GM19455 (cell line): ENCODE measurements around the gene ACADVL.

Experiments used
- ATAC-seq: cut with Tn5 transposase; IDR thresholded peaks from one replicate; pipeline ENCODE4 v1.9.1; 2021; ENCODE audit not compliant: unreplicated experiment

The ACADVL gene

DNA sequence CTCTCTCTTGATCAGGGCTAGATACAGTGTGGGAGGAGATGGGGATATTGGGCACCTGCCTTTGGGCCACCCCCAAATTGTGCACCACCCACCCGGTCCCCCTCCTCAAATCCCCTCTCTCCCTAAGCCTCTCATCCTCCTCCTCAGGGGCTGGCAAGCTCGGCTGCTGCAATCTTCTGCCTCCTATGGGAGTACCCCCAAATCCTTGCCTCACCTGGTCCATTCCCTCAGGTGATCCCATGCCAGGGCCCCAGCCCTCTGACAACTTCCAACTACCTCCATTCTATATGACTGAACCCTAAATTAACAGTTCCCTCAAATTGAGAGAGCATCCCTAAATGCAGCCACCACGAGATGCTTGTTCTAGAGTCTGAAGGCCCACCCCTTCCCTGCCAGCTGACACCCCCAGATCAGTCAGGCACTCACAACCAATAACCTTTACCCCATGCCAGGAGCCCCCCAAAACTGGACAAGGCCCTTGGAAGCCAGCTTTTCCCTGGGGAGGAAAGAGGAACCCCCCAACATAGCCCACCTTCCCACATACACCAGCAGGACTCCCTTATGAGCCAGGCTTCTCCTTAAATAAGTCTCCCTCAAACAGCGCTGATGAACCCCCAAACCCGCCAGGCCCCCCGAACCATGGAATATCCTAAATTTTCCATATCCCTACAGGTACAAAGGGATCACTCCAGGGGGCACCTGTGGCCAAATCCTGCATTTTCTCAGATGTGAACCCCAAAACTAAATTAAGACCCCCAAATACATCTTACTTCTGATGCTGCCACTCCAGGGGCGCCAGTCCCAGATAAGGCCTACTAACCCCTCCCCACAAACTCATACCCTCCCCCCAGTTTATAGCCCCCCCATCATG is 3.3 kb upstream of the ACADVL start:
- no peak for ATAC-seq

DNA sequence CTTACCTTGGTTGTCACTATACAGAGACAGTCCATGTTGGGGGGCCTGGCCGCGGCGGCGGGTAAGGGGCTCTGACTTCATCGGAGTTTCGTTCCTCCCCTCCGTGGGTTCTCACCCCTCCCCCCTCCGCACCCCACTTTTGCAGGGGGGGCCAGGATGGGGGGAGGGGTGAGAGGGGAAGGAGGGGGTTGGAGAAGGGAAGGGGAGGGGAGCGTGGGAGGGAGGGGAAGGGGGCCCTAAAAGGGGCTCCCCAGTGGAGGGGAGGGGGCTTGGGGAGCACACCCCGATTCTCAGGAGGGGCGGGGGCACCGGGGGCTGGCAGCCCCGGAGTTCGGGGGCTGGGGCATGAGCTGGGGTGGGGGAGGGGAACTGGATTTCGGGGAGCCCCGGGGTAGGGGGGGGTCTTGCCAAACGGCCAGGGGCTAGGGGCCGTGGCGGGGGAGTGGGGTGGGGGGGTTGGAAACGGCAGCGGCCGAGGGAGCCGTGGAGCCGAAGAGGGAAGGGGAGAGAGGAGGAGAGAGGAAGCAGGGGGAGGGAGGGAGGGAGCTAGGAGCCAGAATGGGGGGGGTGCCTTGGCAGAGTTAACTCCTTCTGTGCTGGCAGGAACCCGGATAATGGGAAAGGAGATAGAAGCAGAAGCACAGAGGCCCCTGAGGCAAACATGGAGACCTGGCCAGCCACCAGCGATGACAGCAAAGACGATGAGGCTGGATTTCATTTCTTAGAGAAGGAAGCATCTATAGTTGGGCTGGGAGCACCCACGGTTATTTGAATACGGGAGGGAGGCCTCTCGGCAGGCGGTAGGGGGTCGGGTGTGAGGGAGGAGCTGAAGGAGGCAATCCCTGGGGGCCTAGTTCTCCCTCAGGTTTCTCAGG is 2.4 kb upstream of the ACADVL start:
- ATAC-seq, result no peak

DNA sequence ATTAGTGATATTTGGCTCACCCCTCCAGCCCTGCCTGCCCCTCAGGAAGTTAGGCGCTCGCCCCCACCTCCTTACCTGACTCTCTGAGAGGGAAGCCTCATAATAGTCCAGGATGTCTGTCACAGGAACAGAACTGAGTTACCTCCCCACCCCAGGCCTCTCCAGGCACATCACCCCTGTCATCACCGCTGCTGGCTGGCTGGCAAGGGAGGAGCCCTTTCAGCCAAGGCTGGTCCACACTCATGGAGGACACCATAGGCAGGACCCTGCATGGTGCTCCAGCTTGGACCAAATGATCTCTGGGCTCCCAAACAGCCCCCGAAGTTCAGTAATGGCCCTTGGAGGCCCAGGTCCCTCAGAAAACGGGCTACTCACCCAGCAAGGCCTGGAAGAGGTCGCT is 1.6 kb upstream of the ACADVL start:
- ATAC-seq, result no peak

DNA sequence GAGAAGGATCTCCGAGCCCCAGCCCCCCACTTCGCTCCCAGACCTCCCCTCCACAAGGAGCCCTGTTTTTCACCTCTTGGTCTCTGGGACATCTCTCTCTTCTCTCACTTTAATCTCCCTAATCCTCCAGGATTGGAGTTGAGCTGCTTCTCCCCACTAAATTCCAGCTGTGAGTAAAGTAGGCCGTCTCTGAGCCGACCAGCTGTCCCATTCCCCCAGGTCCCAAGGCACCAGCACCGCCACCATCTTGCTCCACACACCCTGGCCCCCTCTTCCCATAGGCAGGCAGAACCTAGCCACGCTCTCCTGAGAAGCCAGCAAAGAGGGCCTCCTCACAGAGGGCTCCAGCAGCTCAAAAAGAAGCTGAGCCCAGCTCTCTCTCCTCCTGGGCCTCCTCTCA is 980 bp upstream of the ACADVL start:
- no peak for ATAC-seq

DNA sequence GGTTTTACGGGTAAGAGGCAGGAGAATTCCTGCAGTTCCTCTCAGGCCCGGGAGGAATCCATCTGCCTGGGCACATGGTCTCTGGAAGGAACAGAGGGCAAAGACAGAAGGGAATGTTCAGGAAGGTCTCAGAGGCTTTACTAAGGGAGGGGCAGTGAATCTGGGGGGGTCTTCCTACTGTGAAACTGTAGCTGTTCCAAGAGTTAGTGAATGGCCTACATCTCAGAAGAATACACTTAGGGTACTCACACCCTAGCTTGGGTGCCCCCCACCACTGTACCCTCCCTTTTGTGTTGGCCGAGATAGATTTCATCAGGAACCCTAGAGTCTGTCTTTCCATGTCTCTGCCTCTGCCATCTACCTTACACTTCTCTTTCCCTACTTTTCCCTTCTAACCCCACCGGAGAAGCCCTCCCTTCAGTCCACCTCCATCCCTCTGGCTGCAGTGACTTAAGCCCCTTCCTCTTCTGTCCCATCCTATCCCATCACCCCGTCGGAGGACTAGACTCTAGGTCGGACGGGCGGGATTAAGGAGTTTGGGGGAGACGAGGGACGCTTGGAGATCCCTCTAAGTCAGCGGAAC is 418 bp upstream of the ACADVL start:
- no peak for ATAC-seq

DNA sequence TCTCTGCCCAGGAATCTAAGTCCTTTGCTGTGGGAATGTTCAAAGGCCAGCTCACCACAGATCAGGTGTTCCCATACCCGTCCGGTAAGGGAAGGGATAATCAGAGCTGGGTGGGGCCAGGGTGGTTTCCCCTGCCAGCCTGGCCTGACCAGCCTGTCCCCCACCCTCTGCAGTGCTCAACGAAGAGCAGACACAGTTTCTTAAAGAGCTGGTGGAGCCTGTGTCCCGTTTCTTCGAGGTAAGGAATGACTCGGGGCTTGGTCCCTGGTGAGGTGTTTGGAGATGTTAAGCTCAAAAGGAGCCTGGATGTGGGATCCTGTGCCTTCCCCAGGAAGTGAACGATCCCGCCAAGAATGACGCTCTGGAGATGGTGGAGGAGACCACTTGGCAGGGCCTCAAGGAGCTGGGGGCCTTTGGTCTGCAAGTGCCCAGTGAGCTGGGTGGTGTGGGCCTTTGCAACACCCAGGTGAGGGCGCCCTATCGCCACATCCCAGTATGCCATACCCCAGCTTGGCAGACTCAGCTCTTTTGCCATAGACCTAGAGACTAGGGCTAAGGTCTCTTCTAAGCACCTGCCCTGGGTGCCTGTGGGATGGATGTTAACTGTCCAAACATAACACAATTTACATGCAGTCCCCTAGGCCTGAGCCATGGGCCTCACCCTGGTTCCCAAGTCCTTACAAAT is 997 bp downstream of the ACADVL start:
- no peak for ATAC-seq

DNA sequence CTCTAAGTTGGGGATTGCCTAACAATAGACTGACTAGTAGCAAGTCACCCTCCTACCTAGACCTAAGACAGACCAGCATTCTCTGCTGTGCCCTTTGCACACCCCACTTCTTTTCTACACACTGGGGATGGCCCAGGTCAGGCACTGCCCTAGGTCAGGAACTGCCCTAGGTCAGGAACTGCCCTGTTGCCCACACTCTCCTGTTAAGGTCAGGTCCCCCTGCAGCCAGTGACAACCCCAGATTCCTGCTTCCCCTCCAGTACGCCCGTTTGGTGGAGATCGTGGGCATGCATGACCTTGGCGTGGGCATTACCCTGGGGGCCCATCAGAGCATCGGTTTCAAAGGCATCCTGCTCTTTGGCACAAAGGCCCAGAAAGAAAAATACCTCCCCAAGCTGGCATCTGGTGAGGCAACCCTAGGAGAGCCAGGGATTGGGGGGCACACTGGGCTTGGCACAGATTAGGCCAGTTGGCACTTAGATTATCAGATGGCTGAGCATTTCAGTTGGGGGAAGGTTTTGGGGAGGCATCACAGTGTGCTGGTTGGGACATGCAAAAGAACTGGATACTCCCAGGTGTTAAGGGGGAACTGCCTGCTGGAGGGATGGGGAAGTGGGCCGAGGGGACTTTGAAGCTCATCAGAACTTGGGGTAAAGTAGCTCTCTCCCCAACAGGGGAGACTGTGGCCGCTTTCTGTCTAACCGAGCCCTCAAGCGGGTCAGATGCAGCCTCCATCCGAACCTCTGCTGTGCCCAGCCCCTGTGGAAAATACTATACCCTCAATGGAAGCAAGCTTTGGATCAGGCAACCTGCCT is 1.7 kb downstream of the ACADVL start:
- ATAC-seq, result no peak

DNA sequence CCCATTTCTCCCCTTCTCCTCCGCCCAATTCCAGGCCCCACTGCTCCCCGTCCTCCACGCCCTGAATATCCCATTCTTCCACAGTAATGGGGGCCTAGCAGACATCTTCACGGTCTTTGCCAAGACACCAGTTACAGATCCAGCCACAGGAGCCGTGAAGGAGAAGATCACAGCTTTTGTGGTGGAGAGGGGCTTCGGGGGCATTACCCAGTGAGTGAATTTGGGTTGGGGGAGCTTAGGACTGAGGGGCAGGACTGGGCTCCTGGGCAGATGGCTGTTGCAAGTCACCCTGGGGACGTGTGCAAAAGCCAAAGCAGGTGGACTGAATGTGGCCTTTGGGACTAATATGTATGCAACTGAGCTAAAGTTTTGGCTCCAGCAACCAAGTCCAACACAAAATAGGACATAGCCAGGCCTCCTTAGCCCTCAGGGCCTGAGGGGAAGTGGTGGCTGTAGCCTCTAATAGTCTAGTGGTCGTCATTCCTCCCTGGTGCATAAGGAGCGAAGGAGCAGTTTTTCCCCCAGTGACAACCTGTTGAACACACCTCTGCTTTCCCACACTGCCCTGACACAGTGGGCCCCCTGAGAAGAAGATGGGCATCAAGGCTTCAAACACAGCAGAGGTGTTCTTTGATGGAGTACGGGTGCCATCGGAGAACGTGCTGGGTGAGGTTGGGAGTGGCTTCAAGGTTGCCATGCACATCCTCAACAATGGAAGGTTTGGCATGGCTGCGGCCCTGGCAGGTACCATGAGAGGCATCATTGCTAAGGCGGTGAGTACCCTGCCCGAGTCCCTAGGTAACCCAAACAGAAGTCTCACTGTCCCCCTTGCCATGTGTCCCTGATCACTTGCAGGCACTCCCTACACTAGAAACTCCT is 2.6 kb downstream of the ACADVL start:
- no peak for ATAC-seq

DNA sequence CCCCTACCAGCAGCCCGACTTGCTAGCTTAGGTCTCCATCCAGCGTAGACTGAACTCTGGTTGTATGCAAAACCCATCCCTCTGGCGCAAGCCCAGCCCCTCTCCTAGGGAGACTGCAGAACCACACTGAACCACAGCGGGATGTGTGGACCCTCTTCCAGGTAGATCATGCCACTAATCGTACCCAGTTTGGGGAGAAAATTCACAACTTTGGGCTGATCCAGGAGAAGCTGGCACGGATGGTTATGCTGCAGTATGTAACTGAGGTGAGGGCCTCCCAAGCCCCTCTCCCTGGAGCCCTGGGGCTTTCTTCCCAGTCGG is 3.2 kb downstream of the ACADVL start:
- no peak for ATAC-seq

DNA sequence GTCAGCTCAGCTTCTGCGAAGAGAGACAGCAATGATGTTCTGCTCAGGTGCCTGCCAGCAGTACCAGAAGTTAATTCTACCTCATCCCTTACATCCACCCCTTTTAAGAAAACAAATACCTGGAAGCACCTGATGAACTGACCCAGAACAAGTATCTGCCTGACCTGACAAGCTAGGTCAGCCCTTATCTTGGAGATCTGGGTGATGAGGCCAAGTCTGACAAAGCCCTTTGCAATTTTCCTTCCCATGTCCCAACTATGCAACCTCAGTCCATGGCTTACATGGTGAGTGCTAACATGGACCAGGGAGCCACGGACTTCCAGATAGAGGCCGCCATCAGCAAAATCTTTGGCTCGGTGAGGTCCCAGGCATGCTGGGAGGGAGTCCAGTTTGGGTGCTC is 3.6 kb downstream of the ACADVL start:
- ATAC-seq, result no peak

DNA sequence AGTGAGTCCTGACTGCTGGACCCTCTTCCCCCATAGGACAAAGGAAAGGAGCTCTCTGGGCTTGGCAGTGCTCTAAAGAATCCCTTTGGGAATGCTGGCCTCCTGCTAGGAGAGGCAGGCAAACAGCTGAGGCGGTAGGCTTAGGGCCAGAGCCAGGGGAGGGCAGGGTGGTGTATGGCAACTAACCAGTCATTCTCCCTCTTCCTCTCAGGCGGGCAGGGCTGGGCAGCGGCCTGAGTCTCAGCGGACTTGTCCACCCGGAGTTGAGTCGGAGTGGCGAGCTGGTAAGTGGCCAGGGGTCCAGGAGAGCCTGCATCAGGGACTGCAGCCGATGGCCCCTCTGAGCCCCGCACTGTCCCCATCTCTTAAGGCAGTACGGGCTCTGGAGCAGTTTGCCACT is 4.4 kb downstream of the ACADVL start:
- ATAC-seq, result no peak

DNA sequence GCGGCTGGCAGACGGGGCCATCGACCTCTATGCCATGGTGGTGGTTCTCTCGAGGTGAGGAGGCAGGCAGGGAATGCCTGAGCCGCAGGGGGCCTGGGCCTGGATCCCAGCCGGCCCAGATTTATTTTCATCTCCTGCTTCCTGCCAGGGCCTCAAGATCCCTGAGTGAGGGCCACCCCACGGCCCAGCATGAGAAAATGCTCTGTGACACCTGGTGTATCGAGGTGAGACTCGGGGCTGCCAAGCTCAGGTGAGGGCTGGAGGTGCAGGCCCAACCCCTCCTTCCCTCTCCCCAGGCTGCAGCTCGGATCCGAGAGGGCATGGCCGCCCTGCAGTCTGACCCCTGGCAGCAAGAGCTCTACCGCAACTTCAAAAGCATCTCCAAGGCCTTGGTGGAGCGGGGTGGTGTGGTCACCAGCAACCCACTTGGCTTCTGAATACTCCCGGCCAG is 4.9 kb downstream of the ACADVL start:
- no peak for ATAC-seq

DNA sequence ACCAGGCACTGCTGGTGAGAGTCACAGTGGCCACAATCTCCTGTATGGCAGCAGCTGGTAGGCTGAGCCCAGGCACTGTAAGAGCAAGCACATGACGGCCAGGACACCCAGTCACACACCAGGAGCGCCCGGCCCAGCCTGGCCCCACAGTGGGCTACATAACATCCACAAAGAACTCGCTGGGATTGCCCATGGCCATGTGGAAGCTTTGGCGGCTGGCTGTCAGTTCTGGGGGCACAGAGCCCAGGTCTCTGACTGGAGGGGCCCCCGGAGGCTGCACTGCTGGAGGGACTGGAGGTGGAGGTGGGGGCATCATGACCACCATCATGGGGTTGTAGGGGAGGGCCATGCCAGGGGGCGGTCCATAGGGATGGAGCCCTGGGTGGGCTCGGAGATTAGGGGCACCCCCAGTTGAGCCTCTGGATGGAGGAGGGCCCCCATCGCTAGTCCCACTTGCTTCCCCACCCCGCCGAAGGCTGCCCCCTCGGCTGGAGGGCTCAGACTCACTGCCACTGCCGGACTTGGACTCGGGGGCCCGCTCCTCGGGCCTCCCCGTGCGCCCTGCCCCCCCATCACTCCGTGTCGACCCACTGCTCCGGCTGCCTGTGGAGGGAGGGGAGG is 6.1 kb downstream of the ACADVL start:
- ATAC-seq, result no peak

DNA sequence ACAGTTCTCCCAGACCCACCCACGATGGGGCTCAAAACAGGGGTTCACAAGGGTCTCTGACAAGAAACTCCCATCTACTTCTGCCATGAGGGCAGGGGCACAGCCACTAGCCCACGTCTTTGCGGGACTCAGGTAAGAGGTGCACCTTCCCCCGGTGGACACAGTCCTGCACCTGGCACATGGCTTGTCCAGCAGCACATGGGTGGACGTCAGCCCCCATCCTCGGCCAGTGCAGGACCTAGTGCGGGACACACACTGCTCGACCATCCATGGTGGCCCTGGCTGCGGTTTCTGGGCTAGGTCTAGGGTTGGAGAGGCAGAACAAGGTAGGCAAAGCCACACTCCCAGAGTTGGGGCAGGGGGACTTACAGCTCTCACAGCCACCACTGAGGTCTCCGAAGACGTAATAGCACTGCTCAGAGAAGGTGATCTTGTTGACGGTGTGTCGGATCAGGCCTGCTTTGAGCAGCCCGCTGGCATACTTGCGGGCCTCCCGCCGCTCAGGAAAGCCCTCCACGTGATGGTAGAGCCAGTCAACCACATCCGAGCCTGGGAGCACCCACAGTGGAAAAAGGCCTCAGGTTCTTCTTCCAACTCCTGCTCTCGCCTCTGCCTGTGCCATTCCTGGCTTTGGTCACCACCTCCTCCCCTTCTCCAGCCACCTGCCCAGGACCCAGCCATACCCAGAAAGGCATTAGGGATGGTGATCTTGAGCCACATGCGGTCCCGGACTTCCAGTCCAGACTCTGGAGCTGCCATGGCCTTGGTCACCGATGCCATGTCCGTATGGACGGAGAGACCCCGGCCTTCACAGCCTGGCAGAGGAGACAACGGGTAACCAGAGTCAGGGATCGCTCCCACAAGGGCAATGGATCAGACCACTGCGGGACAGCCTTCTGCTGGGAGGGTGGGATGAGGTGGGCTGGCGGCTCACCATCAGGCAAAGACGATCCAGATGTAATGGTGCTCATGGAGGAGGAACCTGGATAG is 7.3 kb downstream of the ACADVL start:
- ATAC-seq, result no peak

DNA sequence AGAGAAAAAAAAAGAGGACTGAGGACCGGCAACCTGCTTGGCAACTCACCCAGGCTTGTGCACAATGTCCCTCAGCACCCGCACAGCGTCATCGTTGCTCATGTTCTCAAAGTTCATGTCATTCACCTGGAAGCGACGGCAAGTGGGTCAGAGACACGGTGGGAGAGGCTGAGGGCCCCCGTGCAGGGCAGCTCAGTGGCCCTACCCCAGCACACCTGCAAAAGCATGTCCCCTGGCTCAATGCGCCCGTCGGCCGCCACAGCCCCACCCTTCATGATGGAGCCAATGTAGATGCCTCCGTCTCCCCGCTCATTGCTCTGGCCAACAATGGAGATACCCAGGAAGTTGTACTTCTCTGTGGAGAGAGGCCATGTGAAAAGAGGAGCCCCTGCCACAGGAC is 9.2 kb downstream of the ACADVL start:
- no peak for ATAC-seq

DNA sequence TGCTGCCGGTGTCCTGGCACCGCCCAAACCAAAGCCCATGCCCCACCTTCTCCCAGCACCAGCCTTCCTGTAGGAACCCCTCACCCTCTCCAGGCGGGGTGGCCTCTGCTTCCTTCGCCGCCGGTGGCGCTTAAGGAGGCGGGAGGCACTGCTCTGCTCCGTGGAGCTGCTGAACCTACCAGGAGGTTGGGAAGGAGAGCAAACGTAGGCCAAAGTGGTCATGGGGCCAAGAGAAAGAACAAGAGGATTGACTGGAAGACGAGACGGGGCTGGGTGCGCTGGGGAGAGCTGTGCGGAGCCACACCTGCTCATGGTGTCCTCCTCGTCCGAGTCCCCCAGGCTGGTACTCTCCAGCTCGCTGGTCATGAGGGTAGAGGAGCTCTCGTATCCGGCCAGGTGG is 9.8 kb downstream of the ACADVL start:
- no peak for ATAC-seq

DNA sequence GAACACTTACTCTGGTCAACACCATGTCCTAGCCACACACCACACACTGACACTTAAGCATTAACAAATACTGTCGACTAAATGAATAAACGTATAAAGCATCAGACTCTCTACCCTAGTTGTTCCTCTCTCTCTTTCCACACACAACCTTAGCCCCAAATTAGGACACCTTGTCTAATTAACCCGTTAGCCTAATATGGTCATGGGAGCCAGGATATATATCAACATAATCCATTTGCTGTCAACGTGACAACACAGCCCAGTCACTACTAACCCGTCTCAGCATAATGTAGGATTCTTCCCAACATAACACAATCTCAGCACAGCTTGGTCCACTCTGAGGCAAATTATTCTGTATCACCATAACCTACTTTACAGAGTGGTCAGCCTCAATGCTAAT is 12.4 kb downstream of the ACADVL start:
- no peak for ATAC-seq

DNA sequence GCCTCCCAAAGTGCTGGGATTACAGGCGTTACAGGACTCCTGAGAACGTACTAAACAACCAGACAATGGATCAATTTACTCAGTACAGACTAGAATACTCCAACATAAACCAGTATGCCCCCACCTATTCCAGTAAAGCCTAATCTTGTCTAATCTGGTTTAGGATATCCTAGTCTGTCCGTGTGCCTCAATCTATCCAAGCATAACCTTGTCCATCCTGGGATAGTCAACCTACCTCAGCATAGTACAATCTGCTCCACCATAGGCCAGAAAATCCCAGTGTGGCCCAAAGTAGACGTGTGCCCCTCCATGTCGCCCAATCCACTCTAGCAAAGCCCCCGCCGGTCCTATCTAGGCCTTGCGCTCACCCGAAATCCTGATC is 14.0 kb downstream of the ACADVL start:
- ATAC-seq, result no peak
